HG02588 (cell line): Measurements from ENCODE around the gene TPPP3.

ENCODE experiments used
- ATAC-seq: cut with Tn5 transposase; IDR thresholded peaks from one replicate; pipeline ENCODE4 v1.9.1; 2021; ENCODE audit warnings: mild to moderate bottlenecking, moderate library complexity; ENCODE audit not compliant: unreplicated experiment

The TPPP3 gene

GRCh38 chr16:67350324-67350723, 43.0 kb downstream of the TPPP3 start:
- no peak for ATAC-seq

- no peak for ATAC-seq
Observed at GRCh38 chr16:67349172-67349571, 44.1 kb downstream of the TPPP3 start.

GRCh38 chr16:67346341-67346740, 47.0 kb downstream of the TPPP3 start:
- no peak for ATAC-seq

GRCh38 chr16:67345401-67345800, 47.9 kb downstream of the TPPP3 start:
- no peak for ATAC-seq

GRCh38 chr16:67342616-67343015, 50.7 kb downstream of the TPPP3 start:
- ATAC-seq, result no peak

- no peak for ATAC-seq
Observed at GRCh38 chr16:67341250-67341649, 52.0 kb downstream of the TPPP3 start.
